ENCODE measurements around the gene TRMT11. TPM values are rescaled to one million over a fixed set of nuclear protein-coding genes. Genes with fewer than 3 reads are reported as not detected.
"Not testable (repeated sequence)": the region's sequence is repeated elsewhere in the genome, so short reads cannot be mapped to it uniquely, and the experiment has no call there.

The TRMT11 gene
- total RNA-seq, 6 donors from 2014 or later = 13.8 to 66.0 (median 25.5) TPM

DNA sequence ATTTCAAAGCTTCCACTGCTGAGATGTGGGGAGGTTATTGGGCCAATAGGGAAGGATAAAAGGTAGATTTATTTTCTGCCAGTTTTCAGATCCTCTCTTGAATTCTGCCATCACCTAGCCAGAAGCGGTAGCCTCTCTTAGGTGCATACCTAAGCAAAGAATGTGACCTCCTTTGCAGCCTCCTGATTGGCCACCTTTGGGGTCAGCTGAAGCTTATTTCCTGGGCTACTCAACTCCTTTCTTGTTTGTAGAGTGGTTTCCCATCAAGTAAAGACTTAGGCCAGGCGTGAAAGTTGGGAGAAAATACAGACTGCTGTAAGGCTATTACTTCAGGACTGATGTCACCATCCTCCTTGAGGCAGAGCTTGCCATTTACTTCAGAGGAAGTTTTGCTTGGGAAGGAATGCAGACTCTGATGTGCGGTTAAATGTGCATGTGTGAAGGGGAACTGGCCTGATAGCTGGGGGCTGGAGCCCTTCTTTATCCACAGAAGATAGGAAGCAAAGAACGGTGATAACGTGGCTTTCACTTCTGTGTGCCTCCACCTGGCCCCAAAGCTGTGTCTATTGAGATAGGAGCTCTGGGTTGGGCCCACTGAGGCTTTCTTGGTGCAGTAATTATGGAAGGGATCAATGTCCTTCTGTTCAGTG is 70.1 kb downstream of the TRMT11 start:
- Histone ChIP-seq H3K27me3 (no peaks in the 10 kb centered on the region), H3K9me3 (no peaks in the 10 kb centered on the region), H3K36me3 (peaks cover 0 to 15% (median 0%) of the 10 kb centered on the region in 4 donors), H3K4me3 (no peak overlapping the region), H3K4me1 (no peaks in the 10 kb centered on the region), H3K27ac (no peak overlapping the region)
- DNase-seq (no peak), ATAC-seq (ENCODE audit: low FRiP score in 2 of 2) (no peak)
- no peak for TF ChIP-seq EP300 (IDR thresholded peaks at IDR 0.05)
- TF ChIP-seq POLR2A (IDR thresholded peaks at IDR 0.05) = no peak
- TF ChIP-seq, protein P1, sequence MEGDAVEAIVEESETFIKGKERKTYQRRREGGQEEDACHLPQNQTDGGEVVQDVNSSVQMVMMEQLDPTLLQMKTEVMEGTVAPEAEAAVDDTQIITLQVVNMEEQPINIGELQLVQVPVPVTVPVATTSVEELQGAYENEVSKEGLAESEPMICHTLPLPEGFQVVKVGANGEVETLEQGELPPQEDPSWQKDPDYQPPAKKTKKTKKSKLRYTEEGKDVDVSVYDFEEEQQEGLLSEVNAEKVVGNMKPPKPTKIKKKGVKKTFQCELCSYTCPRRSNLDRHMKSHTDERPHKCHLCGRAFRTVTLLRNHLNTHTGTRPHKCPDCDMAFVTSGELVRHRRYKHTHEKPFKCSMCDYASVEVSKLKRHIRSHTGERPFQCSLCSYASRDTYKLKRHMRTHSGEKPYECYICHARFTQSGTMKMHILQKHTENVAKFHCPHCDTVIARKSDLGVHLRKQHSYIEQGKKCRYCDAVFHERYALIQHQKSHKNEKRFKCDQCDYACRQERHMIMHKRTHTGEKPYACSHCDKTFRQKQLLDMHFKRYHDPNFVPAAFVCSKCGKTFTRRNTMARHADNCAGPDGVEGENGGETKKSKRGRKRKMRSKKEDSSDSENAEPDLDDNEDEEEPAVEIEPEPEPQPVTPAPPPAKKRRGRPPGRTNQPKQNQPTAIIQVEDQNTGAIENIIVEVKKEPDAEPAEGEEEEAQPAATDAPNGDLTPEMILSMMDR (IDR thresholded peaks at IDR 0.05) = no peak
- TF ChIP-seq POLR2AphosphoS5 (IDR thresholded peaks at IDR 0.05) = no peak
- WGBS, 2 donors = 84 to 88% methylated on average over 5 of the region's 5 CpGs

DNA sequence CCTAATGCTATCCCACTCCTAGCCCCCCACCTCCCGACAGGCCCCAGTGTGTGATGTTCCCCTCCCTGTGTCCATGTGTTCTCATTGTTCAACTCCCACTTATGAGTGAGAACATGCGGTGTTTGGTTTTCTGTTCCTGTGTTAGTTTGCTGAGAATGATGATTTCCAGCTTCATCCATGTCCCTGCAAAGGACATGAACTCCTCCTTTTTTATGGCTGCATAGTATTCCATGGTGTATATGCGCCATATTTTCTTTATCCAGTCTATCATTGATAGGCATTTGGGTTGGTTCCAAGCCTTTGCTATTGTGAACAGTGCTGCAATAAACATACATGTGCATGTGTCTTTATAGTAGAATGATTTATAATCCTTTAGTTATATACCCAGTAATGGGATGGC is 71.7 kb downstream of the TRMT11 start:
- not testable (repeated sequence) for H3K36me3 ChIP-seq; H3K4me3 ChIP-seq; H3K27me3 ChIP-seq; H3K4me1 ChIP-seq; DNase-seq; H3K27ac ChIP-seq; ATAC-seq (ENCODE audit: low FRiP score in 2 of 2); H3K9me3 ChIP-seq
- 95 to 100% methylated on average over 3 of the region's 3 CpGs for WGBS, 2 donors

GRCh38 chr6:126060400-126060799 is 74.1 kb downstream of the TRMT11 start:
- H3K4me3 ChIP-seq = no peak overlapping the region
- no peaks in the 10 kb centered on the region for H3K9me3 ChIP-seq
- no peak for DNase-seq
- peaks cover 0 to 6% (median 1%) of the 10 kb centered on the region in 4 donors for H3K4me1 ChIP-seq
- WGBS, 2 donors = 94% methylated on average over 5 of the region's 5 CpGs
- no peak overlapping the region for H3K27ac ChIP-seq
- no peak for ATAC-seq (ENCODE audit: low FRiP score in 2 of 2)
- H3K36me3 ChIP-seq = peaks cover 0 to 9% (median 0%) of the 10 kb centered on the region in 4 donors
- no peak for TF ChIP-seq POLR2AphosphoS5 (IDR thresholded peaks at IDR 0.05)
- TF ChIP-seq EP300 (IDR thresholded peaks at IDR 0.05) = no peak
- TF ChIP-seq POLR2A (IDR thresholded peaks at IDR 0.05) = no peak
- TF ChIP-seq, protein P1 (IDR thresholded peaks at IDR 0.05) = no peak
- no peaks in the 10 kb centered on the region for H3K27me3 ChIP-seq

DNA sequence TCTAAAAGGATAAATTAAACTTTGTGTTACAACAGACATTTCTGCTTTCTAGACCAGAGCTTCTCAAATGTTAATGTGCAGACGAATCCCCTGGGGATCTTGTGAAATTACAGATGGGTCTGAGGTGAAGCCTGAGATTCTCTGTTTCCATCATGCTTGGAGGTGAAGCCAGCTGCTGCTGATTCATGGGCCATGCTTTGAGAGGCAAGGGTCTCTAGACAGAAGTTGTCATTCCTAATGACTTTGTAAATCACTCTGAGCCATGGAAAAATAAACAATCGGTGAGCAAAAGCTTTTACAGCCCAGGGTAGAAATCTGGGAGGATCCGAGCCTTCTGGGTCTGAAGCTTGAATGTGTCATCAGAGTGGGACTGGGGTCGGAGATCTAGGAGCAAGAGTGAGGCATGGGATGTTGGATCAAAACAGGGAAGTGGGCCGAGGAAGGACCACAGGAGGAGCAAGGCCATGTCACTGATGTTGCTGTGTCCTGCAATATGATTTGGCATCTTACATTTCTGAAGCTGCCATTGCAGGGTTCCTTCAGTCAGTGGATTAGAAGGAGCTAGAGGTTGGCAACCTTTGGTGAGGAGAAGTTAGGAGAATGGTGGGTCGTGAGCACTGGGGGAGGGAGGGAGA is 77.3 kb downstream of the TRMT11 start:
- Histone ChIP-seq H3K27me3 (no peaks in the 10 kb centered on the region), H3K27ac (no peak overlapping the region), H3K4me1 (peaks cover 0 to 6% (median 1%) of the 10 kb centered on the region in 4 donors), H3K36me3 (peaks cover 0 to 9% (median 0%) of the 10 kb centered on the region in 4 donors), H3K9me3 (no peaks in the 10 kb centered on the region), H3K4me3 (no peak overlapping the region)
- DNase-seq (no peak), ATAC-seq (ENCODE audit: low FRiP score in 2 of 2) (peak in 1 of 2 donors; percentile 63)
- TF ChIP-seq POLR2A (IDR thresholded peaks at IDR 0.05) (no peak), POLR2AphosphoS5 (IDR thresholded peaks at IDR 0.05) (no peak), EP300 (IDR thresholded peaks at IDR 0.05) (no peak)
- TF ChIP-seq, protein P1 (IDR thresholded peaks at IDR 0.05) = no peak
- 86 to 89% methylated on average over 6 of the region's 6 CpGs for WGBS, 2 donors

DNA sequence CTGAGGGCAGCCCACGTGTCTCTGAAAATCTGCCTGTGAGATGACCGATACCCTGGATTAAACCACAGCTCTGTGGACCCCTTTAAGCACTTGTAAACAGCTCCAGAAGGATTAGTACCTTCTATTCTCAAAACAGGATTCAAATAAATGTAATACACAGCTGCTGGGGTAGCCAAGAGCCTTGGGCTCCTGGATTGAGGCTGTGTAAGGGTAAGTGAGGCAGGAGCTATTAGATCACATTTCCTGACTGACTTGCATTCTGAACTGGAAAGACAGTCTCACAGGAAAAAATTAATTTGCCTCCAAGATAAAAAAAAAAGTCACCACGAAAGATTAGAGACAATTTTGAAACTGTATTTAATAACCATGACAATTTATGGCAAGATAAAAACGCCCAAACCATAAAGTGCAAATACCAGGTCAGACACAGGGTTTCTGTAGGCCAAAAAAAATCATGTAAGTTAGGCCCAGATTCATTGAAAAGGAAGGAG is 78.0 kb downstream of the TRMT11 start:
- peaks cover 0 to 9% (median 0%) of the 10 kb centered on the region in 4 donors for H3K36me3 ChIP-seq
- no peak overlapping the region for H3K27ac ChIP-seq
- no peak overlapping the region for H3K4me3 ChIP-seq
- ATAC-seq (ENCODE audit: low FRiP score in 2 of 2) = peak in 1 of 2 donors; percentile 6
- no peaks in the 10 kb centered on the region for H3K27me3 ChIP-seq
- H3K4me1 ChIP-seq = peaks cover 0 to 6% (median 1%) of the 10 kb centered on the region in 4 donors
- no peak for DNase-seq
- TF ChIP-seq POLR2A (IDR thresholded peaks at IDR 0.05) = no peak
- TF ChIP-seq EP300 (IDR thresholded peaks at IDR 0.05) = no peak
- TF ChIP-seq, protein P1 (IDR thresholded peaks at IDR 0.05) = no peak
- no peak for TF ChIP-seq POLR2AphosphoS5 (IDR thresholded peaks at IDR 0.05)
- no peaks in the 10 kb centered on the region for H3K9me3 ChIP-seq
- 57 to 64% methylated on average over 4 of the region's 4 CpGs for WGBS, 2 donors
